Kidney epithelial cell (primary cell): Measurements from ENCODE around the gene ANAPC1. TPM values are rescaled to one million over a fixed set of nuclear protein-coding genes. Genes with fewer than 3 reads are reported as not detected.
A peak's percentile ranks its signal among the peaks of the same experiment; 100 is the strongest.

Experiments
- DNase-seq: peaks from one replicate; pipeline ENCODE4 v3.0.0-alpha.2; 2010; ENCODE audit warnings: low read depth
- H3K27me3 ChIP-seq: 2 replicates; pipeline ENCODE4 v1.6.0; 2011; ENCODE audit warnings: low read length; ENCODE audit not compliant: control insufficient read depth, insufficient read depth
- H3K36me3 ChIP-seq: 2 replicates; pipeline ENCODE4 v1.5.1; 2011; ENCODE audit warnings: low read length; ENCODE audit not compliant: control insufficient read depth, insufficient read depth
- H3K4me3 ChIP-seq: 2 replicates; pipeline ENCODE4 v1.5.1; 2011; ENCODE audit warnings: low read depth, mild to moderate bottlenecking, control low read depth, low read length
- total RNA-seq: library from RNA; depleted of rRNA; stranded (reverse); fragments of >200 nt; gene quantifications from 2 replicates; pipeline ENCODE4 v1.2.3, GENCODE V29; 2015
- TF ChIP-seq, protein P1 (sequence below): IDR thresholded peaks from 2 replicates; pipeline ENCODE4 v1.5.1; 2011; ENCODE audit warnings: mild to moderate bottlenecking, moderate library complexity, low read length, control low read depth, inconsistent platforms; ENCODE audit not compliant: insufficient read depth, poor library complexity, severe bottlenecking

Gene ANAPC1, protein sequence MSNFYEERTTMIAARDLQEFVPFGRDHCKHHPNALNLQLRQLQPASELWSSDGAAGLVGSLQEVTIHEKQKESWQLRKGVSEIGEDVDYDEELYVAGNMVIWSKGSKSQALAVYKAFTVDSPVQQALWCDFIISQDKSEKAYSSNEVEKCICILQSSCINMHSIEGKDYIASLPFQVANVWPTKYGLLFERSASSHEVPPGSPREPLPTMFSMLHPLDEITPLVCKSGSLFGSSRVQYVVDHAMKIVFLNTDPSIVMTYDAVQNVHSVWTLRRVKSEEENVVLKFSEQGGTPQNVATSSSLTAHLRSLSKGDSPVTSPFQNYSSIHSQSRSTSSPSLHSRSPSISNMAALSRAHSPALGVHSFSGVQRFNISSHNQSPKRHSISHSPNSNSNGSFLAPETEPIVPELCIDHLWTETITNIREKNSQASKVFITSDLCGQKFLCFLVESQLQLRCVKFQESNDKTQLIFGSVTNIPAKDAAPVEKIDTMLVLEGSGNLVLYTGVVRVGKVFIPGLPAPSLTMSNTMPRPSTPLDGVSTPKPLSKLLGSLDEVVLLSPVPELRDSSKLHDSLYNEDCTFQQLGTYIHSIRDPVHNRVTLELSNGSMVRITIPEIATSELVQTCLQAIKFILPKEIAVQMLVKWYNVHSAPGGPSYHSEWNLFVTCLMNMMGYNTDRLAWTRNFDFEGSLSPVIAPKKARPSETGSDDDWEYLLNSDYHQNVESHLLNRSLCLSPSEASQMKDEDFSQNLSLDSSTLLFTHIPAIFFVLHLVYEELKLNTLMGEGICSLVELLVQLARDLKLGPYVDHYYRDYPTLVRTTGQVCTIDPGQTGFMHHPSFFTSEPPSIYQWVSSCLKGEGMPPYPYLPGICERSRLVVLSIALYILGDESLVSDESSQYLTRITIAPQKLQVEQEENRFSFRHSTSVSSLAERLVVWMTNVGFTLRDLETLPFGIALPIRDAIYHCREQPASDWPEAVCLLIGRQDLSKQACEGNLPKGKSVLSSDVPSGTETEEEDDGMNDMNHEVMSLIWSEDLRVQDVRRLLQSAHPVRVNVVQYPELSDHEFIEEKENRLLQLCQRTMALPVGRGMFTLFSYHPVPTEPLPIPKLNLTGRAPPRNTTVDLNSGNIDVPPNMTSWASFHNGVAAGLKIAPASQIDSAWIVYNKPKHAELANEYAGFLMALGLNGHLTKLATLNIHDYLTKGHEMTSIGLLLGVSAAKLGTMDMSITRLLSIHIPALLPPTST (N-terminal part only)
- total RNA-seq = 46.3 and 47.6 TPM in 2 replicates

DNA sequence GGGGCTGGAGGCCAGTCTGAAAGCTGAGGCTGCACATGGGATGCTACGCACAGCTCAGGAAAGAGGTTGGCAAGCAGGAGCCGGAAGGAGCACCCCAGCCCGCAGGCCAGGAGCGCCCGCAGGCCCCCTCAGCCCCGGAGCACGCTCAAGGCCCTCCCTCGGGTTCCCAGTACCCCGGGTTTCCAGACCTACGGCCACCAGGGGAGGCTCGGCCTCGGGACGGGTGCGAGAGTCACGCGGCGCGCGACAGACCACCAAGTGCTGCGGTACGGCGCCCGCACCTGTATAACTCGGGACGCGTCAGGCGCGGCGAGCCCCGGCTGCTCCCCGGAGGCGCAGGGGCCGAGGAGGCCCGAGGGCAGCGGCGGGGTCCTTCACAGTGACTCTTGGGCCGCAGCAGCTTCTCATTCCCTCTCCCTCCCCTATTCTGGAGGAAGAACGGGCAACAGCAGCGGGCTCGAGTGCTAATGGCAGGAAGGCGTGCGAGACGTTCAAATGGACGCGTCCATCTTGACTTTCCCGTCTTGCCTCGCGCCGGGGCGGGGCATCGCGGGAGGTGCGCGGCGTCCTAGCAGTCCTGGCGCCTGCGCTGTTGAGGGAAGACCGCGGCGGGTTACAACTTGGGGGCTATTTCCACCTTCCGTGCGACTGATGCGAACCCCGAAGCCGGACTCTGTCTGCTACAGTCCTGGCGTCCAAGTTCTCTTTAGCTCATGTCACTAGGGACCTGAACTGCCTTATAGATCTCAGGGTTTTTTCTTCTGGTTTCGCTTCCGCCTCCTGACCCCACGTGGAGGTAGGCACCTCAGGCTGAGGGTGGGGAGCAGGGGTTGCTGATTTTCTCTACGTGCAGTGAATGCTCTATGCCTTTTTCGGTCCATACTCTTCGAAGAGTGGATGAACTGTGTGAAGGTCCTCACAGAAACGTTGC lies at the start of gene ANAPC1:
TSS of gene ANAPC1 (minus strand) at position 533 of the 931 bp plus-strand sequence. CDS start 3,368 bp downstream, outside the sequence.
- TF ChIP-seq, protein P1, sequence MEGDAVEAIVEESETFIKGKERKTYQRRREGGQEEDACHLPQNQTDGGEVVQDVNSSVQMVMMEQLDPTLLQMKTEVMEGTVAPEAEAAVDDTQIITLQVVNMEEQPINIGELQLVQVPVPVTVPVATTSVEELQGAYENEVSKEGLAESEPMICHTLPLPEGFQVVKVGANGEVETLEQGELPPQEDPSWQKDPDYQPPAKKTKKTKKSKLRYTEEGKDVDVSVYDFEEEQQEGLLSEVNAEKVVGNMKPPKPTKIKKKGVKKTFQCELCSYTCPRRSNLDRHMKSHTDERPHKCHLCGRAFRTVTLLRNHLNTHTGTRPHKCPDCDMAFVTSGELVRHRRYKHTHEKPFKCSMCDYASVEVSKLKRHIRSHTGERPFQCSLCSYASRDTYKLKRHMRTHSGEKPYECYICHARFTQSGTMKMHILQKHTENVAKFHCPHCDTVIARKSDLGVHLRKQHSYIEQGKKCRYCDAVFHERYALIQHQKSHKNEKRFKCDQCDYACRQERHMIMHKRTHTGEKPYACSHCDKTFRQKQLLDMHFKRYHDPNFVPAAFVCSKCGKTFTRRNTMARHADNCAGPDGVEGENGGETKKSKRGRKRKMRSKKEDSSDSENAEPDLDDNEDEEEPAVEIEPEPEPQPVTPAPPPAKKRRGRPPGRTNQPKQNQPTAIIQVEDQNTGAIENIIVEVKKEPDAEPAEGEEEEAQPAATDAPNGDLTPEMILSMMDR = no peak
- no peak for DNase-seq
- Histone ChIP-seq H3K4me3 (peak within 1 kb of the TSS; percentile 96), H3K27me3 (no peaks in the 10 kb centered on the region), H3K36me3 (no peaks in the 10 kb centered on the region)

DNA sequence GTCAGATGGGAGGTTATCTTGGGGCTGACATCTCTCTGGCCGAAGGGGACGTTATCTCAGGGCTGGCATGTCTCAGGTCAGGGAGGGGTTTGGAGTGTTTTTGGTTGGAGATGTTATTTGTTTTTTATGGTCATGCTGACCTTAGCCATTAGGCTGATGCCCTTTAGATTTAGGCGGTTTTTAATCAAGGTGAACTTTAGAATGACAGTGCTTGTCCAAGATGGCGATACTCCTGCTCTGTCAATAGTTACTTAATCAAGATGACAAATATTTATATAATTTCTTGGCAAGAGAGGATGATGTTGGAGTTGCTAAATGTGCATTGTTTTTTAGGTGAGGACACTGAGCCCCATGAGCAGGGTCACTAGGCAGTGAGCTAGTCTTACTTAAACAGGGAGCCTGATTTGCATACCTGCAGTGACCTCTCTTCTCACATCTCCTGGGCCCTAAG lies 48.9 kb upstream of the ANAPC1 start:
- Histone ChIP-seq H3K27me3 (no peaks in the 10 kb centered on the region), H3K36me3 (no peaks in the 10 kb centered on the region), H3K4me3 (no peak overlapping the region)
- TF ChIP-seq, protein P1 = no peak
- no peak for DNase-seq

DNA sequence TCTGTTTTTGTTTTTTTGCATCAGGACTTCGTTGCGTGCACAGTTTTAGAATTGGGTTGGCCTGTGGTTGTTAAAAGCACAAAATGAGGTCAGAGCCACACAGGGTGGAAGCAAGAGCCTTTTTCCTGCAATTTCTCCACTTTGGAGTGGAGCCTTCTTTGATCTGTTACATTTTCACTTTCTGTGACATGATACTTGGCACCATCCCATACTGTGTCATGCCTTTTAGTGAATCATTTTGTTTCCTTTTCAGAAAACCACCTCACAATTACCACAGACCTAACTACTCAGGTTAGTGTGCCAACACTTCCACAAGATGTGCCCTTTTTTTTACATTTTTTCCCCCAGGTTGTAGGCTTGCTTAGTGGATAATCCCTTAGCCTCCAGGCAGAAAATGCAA lies 46.9 kb upstream of the ANAPC1 start:
- no peaks in the 10 kb centered on the region for H3K27me3 ChIP-seq
- DNase-seq = peak; percentile 77
- TF ChIP-seq, protein P1 = no peak
- no peak overlapping the region for H3K4me3 ChIP-seq
- no peaks in the 10 kb centered on the region for H3K36me3 ChIP-seq

DNA sequence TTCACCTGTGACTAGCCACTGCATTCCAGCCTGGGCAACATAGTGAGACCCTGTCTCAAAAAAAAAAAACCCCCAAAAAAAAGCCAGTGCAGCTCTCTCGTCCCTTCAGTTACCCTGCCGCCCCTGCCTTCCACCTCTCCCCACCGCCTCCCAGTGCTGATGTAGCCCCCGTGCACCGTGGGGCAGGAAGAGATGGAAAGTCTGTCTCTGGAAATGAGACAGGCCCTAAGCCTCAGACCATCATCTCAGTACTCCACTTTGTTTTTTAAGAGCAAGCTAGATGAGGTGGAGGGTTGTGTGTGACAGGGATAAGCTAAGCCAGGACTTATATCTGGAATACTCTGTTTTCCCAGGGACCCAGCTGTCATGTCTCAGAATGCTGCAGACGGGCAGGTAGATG lies 46.4 kb upstream of the ANAPC1 start:
- Histone ChIP-seq H3K4me3 (no peak overlapping the region), H3K36me3 (no peaks in the 10 kb centered on the region), H3K27me3 (no peaks in the 10 kb centered on the region)
- no peak for DNase-seq
- TF ChIP-seq, protein P1 = no peak

DNA sequence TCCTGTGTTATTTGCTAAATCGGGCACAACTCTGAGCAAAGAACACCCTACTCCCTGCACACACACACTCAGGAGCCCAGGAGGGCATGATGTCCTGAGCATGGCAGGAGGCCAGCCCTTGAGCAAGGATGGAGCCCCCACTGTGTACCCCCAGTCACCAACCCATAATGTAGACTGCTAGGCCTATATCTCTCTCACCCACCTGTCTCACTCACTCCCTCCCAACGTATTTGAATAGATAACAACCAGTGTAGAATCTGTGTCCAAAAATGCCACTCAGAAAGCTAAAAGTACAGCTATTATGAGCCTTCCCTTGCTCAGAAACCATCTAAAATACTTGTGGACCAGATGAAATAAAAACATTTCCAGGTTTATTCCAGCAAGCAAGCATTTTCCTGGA lies 43.7 kb upstream of the ANAPC1 start:
- no peak for DNase-seq
- Histone ChIP-seq H3K4me3 (no peak overlapping the region), H3K36me3 (peaks cover 1% of the 10 kb centered on the region), H3K27me3 (no peaks in the 10 kb centered on the region)
- TF ChIP-seq, protein P1 = no peak
